Suppressor macrophage (primary cell): Measurements from ENCODE around the gene DLX1.
"Not testable (repeated sequence)": the region's sequence is repeated elsewhere in the genome, so short reads cannot be mapped to it uniquely, and the experiment has no call there.

ENCODE experiments used
- DNase-seq, 4 experiments: peaks; one replicate each; pipeline ENCODE4 v3.0.0-alpha.2; 2020 to 2022
- total RNA-seq, 17 experiments: gene quantifications; one replicate each; lab custom pipeline; 2026; ENCODE audit warnings: mixed read lengths in 6 of 17, inconsistent platforms in 3 of 17; lab: John Stamatoyannopoulos, UW

The DLX1 gene
- total RNA-seq = 0 to 2.4 (median 0) reads per million in 17 experiments

- peak in 2 of 4 experiments; percentile 20 to 23 for DNase-seq
These were observed at the start of gene DLX1 for GRCh38 chr2:172085460-172086159. Gene DLX1, plus strand, starts transcription at chr2:172085507. Its CDS starts 171 bp downstream, at chr2:172085678.

- no peak for DNase-seq
These were observed 47.2 kb upstream of the DLX1 start for GRCh38 chr2:172038121-172038520.

GRCh38 chr2:172038604-172039003, 46.7 kb upstream of the DLX1 start:
- no peak for DNase-seq

GRCh38 chr2:172039011-172039704, 46.1 kb upstream of the DLX1 start:
- DNase-seq = no peak

- DNase-seq = no peak
These were observed 45.0 kb upstream of the DLX1 start for GRCh38 chr2:172040311-172040710.

- peak in 2 of 4 experiments; percentile 19 to 30 for DNase-seq
These were observed 39.1 kb upstream of the DLX1 start for GRCh38 chr2:172046080-172046678.

- no peak for DNase-seq
These were observed 38.3 kb upstream of the DLX1 start for GRCh38 chr2:172046866-172047565.

GRCh38 chr2:172047566-172048507, 37.5 kb upstream of the DLX1 start:
- DNase-seq = no peak

- no peak for DNase-seq
These were observed 36.5 kb upstream of the DLX1 start for GRCh38 chr2:172048508-172049503.

GRCh38 chr2:172049567-172050120, 35.7 kb upstream of the DLX1 start:
- no peak for DNase-seq

GRCh38 chr2:172050479-172051125, 34.7 kb upstream of the DLX1 start:
- no peak for DNase-seq

GRCh38 chr2:172052000-172052983, 33.0 kb upstream of the DLX1 start:
- no peak for DNase-seq

GRCh38 chr2:172053486-172053885, 31.8 kb upstream of the DLX1 start:
- no peak for DNase-seq

- no peak for DNase-seq
These were observed 29.0 kb upstream of the DLX1 start for GRCh38 chr2:172056293-172056692.

GRCh38 chr2:172058660-172059059, 26.6 kb upstream of the DLX1 start:
- no peak for DNase-seq

GRCh38 chr2:172060118-172060517, 25.2 kb upstream of the DLX1 start:
- not testable (repeated sequence) for DNase-seq

- DNase-seq = no peak
These were observed 22.8 kb upstream of the DLX1 start for GRCh38 chr2:172062402-172063004.

GRCh38 chr2:172063446-172063845, 21.9 kb upstream of the DLX1 start:
- no peak for DNase-seq
